Coronary artery (tissue), 2 donors: ENCODE measurements around the gene TMEM30A.
A peak's percentile ranks its signal among the peaks of the same experiment; 100 is the strongest.

Experiments used
- DNase-seq: peaks from one replicate; pipeline ENCODE4 v3.0.0-alpha.2; 2017; ENCODE audit warnings: low spot score
- H3K27ac ChIP-seq, 2 donors: fragments of 200-600 bp; sonication (generic); one replicate each; pipeline ENCODE4 v1.5.1; 2016 to 2019
- H3K4me3 ChIP-seq: fragments of 200-600 bp; sonication (generic); 2 replicates; pipeline ENCODE4 v1.5.1; 2016; ENCODE audit warnings: mild to moderate bottlenecking, moderate library complexity
- CTCF ChIP-seq: fragments of 200-600 bp; sonication (generic); IDR thresholded peaks from one replicate; pipeline ENCODE4 v1.5.1; 2019; ENCODE audit warnings: antibody characterized with exemption

TMEM30A gene

GRCh38 chr6:75305573-75305972 lies 21.0 kb upstream of the TMEM30A start:
- Histone ChIP-seq H3K4me3 (no peak overlapping the region), H3K27ac (no peak overlapping the region)
- no peak for TF ChIP-seq CTCF
- DNase-seq: no peak

GRCh38 chr6:75302280-75302679 lies 17.7 kb upstream of the TMEM30A start:
- TF ChIP-seq CTCF: no peak
- DNase-seq: no peak
- Histone ChIP-seq H3K4me3 (no peak overlapping the region), H3K27ac (no peak overlapping the region)

GRCh38 chr6:75301537-75301936 lies 16.9 kb upstream of the TMEM30A start:
- no peak for TF ChIP-seq CTCF
- Histone ChIP-seq H3K4me3 (no peak overlapping the region), H3K27ac (no peak overlapping the region)
- DNase-seq: no peak

GRCh38 chr6:75301088-75301487 lies 16.5 kb upstream of the TMEM30A start:
- no peak for DNase-seq
- Histone ChIP-seq H3K27ac (no peak overlapping the region), H3K4me3 (no peak overlapping the region)
- TF ChIP-seq CTCF: no peak

- no peak for DNase-seq
- Histone ChIP-seq H3K27ac (no peak overlapping the region), H3K4me3 (no peak overlapping the region)
- no peak for TF ChIP-seq CTCF
These were observed 15.9 kb upstream of the TMEM30A start for GRCh38 chr6:75300531-75300855.

GRCh38 chr6:75299801-75300530 lies 15.4 kb upstream of the TMEM30A start:
- Histone ChIP-seq H3K4me3 (no peak overlapping the region), H3K27ac (peak overlapping the region in 1 of 2 donors; percentile 61)
- no peak for TF ChIP-seq CTCF
- DNase-seq: no peak
